ENCODE results near the gene TTC23L.

Gene TTC23L, protein sequence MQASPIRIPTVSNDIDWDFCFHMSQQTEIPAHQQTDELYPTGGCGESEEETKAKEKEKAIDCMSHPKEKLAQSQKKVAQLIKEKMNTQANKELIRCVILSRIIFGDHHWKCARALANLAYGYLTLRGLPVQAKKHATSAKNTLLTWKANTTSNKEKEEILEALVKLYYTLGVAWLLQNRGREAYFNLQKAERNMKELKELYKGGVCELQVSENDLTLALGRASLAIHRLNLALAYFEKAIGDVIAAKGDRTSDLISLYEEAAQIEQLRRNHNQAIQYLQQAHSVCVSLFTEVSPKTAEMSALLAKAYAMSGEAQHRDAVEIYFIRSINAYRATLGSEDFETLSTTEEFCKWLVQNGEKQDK

DNA sequence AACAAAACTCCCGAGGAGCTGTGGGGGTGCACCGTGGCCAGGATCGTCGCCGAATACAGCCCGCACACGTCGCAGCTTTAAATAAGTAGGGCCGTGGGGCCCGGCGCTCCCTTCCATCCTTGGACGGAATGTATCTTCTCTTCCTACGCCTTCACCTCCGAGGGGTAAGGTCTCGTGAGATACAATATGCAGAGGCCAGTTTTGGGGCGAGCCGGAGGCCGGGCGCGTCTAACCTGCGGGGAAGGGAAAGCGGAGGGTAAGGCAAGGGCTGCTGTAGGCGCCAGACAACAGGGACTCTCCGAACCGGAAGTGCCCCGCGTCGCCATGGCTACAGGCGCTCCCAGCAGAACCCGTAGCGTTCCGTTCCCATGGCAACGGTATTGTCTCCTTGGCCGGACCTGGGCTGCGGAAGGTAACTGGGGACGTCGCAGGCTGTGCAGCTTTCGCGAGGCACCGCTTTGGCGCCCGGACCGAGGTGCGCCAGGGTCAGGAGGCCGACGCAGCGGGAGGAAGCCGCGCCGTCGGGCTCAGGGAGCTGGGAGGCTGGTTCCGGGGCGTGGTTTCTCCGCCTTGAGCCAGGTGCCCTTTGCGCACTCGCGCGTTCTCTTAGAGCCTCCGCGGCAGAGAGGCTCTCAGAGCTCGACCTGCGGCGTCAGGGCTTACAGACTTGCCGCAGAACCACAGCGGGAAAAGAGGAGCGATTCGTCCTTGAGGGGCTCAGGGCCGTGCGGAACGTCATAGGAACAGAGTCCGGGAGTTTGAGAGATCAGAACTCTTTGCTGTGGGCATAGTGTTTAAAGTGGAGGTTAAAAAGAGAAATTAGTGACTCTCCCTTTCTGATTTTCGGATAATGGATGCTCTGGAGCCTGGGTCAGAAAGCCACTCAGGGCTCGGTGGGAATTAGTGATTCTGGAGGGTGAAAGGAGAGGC is at the start of gene TTC23L:
TTC23L (plus strand) TSS at position 380 of the 930 bp plus-strand sequence. CDS start 1,508 bp downstream, outside the sequence.
- Histone ChIP-seq H3K4me1 (ENCODE audit: insufficient read depth, low read length) (0 out of 2 replicates have a peak, but pooled peaks cover 4% of the 10 kb centered on the region), H3K9ac (ENCODE audit: low read depth, low read length) (peak within 1 kb of the TSS; percentile 70), H3K9me3 (ENCODE audit: control insufficient read depth, insufficient read depth, low read length) (peaks cover 5% of the 10 kb centered on the region; the same call in 1 of the 2 replicates), H3K36me3 (ENCODE audit: insufficient read depth, low read length) (0 out of 2 replicates have a peak, but pooled peaks cover 3% of the 10 kb centered on the region)

DNA sequence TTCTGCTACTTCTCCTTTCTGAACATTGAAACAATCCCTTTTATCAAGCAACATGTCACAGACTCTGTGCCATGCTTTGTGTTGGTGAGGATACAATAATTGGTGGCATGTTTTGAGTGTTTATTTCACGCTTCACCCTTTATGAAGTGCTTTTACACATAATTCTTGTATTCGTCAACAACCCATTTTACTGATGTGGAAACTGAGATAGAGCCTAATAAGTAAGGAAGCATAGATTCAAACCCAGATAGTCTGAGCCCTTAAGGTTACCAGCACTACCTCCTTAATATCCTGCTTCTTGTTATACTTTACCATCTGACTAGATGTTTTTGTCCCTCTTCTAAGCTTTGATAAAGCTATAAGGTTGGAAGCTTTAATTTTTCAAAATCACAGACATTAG is 49.3 kb upstream of the TTC23L start:
- Histone ChIP-seq H3K4me1 (ENCODE audit: insufficient read depth, low read length) (no peaks in the 10 kb centered on the region), H3K36me3 (ENCODE audit: insufficient read depth, low read length) (no peaks in the 10 kb centered on the region), H3K9me3 (ENCODE audit: control insufficient read depth, insufficient read depth, low read length) (peaks cover 13% of the 10 kb centered on the region), H3K9ac (ENCODE audit: low read depth, low read length) (no peak overlapping the region)

DNA sequence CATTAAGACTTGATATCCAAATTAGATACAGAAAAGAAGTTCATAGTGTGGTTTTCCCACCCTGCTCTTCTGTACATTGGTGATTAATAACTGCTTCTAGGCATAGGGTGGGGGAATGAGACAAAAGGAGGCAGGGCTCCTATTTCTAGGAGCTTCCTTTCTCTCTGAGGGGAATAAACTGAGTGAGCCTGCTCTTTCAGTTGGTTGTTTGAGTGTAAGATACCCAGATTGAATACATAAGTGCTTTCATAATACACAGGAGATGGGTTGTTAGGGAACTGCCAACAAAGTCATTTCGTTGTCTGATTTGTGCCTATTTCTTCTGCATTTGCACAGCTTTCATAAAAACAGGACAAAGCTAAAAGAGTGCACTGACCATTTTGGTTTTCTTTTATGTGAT is 48.9 kb upstream of the TTC23L start:
- H3K36me3 ChIP-seq (ENCODE audit: insufficient read depth, low read length), result no peaks in the 10 kb centered on the region
- no peak overlapping the region for H3K9ac ChIP-seq (ENCODE audit: low read depth, low read length)
- peaks cover 13% of the 10 kb centered on the region for H3K9me3 ChIP-seq (ENCODE audit: control insufficient read depth, insufficient read depth, low read length)
- H3K4me1 ChIP-seq (ENCODE audit: insufficient read depth, low read length), result no peaks in the 10 kb centered on the region

DNA sequence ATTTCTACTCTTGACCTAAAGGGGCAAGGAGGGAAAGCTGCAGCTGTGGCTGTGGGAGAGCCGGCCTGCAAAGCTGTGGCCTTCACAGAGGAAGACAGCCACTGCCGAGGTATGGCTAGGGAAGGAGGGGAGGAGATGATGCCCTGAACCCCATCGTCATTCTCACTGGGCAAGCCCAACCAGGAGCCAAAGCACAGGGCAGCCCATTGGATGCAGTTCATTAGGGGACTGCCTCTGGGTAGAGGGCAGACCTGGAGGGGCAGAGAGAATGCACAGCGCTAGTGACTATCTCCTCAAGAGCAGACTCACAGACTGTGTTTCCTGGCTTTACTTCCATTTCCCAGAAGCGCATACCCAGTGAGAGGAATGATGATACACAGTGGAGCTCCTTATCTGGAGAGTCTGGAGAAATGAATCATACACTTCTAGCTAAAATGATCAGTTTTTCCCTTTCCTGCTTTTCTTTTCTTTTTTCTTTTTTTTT is 47.2 kb upstream of the TTC23L start:
- H3K4me1 ChIP-seq (ENCODE audit: insufficient read depth, low read length), result no peaks in the 10 kb centered on the region
- peaks cover 6% of the 10 kb centered on the region for H3K36me3 ChIP-seq (ENCODE audit: insufficient read depth, low read length)
- H3K9ac ChIP-seq (ENCODE audit: low read depth, low read length), result no peak overlapping the region
- peaks cover 6% of the 10 kb centered on the region for H3K9me3 ChIP-seq (ENCODE audit: control insufficient read depth, insufficient read depth, low read length)

DNA sequence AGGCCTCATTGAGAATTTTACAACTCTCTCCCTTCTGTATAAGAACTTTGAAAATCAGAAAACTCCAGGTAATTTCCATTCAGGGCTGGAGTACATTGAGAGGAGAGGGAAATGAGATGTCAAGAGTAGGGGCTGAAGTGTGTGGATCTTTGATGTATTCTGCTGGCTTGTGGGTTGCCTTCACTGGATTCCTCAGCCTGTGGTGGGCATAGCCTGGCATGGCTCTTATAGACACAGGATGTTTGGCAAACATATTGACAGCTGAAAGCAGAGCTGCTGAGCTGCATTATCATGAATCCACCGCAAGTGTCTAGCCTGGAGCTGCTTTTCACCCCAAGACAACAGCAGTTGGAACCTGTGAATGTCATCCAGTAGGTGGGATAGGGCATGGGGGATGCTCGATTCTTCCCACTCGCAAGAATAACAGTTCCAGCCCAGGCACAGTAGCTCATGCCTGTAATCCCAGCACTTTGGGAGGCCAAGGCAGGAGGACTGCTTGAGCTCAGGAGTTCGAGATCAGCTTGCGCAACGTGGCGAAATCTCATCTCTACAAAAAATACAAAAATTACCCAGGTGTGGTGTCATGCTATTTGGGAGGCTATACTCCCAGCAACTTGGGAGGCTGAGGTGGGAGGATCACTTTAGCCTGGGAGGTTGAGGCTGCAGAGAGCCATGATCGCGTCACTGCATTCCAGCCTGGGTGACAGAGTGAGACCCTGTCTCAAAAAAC is 36.0 kb upstream of the TTC23L start:
- Histone ChIP-seq H3K36me3 (ENCODE audit: insufficient read depth, low read length) (peaks cover 27% of the 10 kb centered on the region), H3K9me3 (ENCODE audit: control insufficient read depth, insufficient read depth, low read length) (no peaks in the 10 kb centered on the region), H3K9ac (ENCODE audit: low read depth, low read length) (no peak overlapping the region), H3K4me1 (ENCODE audit: insufficient read depth, low read length) (no peaks in the 10 kb centered on the region; the same call in 1 of the 2 replicates)

DNA sequence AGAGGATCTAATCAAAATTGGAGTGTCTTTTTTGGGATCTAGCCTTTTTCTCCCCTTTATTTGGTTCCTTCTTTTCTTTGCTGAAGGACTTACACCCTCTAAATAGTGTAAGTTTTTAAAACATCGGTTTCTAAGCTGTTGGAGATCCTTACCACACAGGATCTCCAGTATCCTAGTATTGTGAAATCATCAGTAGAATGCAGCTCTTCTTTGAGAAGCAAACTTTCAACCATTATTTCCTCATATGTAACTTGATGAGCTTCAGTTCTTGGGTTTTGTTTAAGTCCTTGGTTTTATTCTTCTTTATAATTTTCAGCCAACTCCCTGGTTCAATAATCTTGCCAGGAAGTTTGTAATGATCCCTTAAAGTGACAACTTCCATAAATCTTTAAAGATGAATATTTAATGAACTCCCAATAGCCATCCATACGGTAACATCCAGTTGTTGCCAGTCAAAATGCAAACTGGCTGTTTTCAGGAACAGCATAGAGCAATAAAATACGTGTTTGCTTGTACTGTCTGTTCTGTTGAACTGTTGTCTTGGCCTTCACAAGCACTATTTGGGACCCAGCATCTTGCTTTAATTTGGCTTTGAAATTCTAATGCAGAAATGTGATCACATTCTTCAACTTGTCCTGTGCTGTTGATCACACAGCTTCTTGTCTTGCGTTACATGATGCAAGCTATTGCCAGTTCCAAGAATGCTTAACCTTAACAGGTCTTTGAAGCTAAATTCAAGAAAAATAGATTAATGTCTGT is 34.8 kb upstream of the TTC23L start:
- Histone ChIP-seq H3K36me3 (ENCODE audit: insufficient read depth, low read length) (peaks cover 24% of the 10 kb centered on the region), H3K4me1 (ENCODE audit: insufficient read depth, low read length) (no peaks in the 10 kb centered on the region; the same call in 1 of the 2 replicates)

DNA sequence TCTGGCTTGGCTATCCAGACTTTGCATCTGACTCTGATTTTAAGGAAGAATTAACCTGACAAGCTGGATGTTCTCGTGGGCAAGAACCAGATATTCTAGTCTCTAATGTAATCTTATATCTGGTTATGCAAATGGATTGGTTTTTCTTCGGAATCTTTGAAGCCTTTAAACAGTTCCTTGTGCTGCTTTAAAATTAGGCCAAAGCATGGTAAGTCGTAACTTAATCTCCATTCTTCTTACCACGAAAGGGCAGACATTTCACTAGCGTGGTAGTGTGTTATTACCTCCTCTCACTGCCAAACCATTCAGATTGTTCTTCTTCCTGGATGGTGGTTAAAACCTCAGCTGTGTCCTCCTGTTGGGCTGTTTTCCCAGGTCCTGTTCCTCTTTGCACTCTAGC is 34.1 kb upstream of the TTC23L start:
- Histone ChIP-seq H3K4me1 (ENCODE audit: insufficient read depth, low read length) (no peaks in the 10 kb centered on the region; the same call in 1 of the 2 replicates), H3K36me3 (ENCODE audit: insufficient read depth, low read length) (peaks cover 24% of the 10 kb centered on the region), H3K9me3 (ENCODE audit: control insufficient read depth, insufficient read depth, low read length) (no peaks in the 10 kb centered on the region), H3K9ac (ENCODE audit: low read depth, low read length) (no peak overlapping the region)

More for the DNA sequence above, 34.8 kb upstream of the TTC23L start:
- Histone ChIP-seq H3K9ac (ENCODE audit: low read depth, low read length) (no peak overlapping the region), H3K9me3 (ENCODE audit: control insufficient read depth, insufficient read depth, low read length) (no peaks in the 10 kb centered on the region)

DNA sequence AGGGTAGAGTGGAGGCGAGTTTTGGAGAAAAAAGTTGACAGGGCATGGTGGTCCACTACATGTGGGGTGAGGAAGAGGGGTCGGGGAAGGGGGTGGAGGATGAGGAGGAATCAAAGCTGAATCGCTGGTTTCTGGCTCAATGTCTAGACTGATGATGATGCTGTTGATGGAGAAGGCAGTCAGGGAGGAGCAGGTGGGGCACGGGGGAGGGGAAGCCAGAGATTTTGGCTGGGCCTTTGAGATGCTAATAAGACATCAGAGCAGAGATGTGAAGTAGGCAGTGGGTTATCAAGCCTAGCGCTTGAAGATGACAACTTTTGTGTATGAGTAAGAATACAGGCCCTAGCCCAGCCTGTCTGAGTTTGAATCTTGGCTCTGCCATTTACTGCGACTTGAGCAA is 32.4 kb upstream of the TTC23L start:
- H3K9ac ChIP-seq (ENCODE audit: low read depth, low read length), result no peak overlapping the region
- H3K4me1 ChIP-seq (ENCODE audit: insufficient read depth, low read length), result no peaks in the 10 kb centered on the region; the same call in 1 of the 2 replicates
- H3K36me3 ChIP-seq (ENCODE audit: insufficient read depth, low read length), result peaks cover 19% of the 10 kb centered on the region
- no peaks in the 10 kb centered on the region for H3K9me3 ChIP-seq (ENCODE audit: control insufficient read depth, insufficient read depth, low read length)

DNA sequence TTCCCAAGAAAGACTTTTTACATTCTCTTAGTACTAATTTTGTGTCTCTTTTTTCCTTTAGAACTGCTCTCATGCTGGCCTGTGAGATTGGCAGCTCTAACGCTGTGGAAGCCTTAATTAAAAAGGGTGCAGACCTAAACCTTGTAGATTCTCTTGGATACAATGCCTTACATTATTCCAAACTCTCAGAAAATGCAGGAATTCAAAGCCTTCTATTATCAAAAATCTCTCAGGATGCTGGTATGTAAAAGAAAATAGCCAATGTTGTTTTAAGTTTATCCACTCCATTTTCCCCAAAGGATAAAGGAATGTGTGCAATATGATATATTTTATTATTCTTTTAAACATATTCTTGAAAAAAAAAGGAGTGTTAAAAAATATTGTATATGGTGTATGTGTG is 27.3 kb upstream of the TTC23L start:
- Histone ChIP-seq H3K36me3 (ENCODE audit: insufficient read depth, low read length) (peaks cover 3% of the 10 kb centered on the region), H3K9ac (ENCODE audit: low read depth, low read length) (no peak overlapping the region), H3K9me3 (ENCODE audit: control insufficient read depth, insufficient read depth, low read length) (no peaks in the 10 kb centered on the region), H3K4me1 (ENCODE audit: insufficient read depth, low read length) (no peaks in the 10 kb centered on the region)

DNA sequence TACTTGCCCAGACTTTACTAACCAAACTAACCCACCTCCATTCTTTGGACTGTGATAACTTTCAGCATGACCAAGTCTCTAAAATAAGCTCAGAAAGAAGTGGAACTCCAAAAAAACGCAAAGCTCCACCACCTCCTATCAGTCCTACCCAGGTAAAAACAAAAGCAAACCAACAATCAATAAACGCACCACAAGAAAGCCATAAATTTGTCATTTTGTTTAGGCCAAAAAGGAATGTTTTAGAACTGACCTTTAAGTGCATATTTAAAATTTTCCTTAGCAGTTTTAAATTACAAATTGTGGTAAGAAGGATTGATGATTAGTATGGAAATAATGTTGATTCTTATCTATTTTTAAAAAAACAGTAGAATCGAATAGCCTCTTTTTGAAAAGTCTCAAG is 25.5 kb upstream of the TTC23L start:
- peaks cover 3% of the 10 kb centered on the region; the same call in 1 of the 2 replicates for H3K36me3 ChIP-seq (ENCODE audit: insufficient read depth, low read length)

DNA sequence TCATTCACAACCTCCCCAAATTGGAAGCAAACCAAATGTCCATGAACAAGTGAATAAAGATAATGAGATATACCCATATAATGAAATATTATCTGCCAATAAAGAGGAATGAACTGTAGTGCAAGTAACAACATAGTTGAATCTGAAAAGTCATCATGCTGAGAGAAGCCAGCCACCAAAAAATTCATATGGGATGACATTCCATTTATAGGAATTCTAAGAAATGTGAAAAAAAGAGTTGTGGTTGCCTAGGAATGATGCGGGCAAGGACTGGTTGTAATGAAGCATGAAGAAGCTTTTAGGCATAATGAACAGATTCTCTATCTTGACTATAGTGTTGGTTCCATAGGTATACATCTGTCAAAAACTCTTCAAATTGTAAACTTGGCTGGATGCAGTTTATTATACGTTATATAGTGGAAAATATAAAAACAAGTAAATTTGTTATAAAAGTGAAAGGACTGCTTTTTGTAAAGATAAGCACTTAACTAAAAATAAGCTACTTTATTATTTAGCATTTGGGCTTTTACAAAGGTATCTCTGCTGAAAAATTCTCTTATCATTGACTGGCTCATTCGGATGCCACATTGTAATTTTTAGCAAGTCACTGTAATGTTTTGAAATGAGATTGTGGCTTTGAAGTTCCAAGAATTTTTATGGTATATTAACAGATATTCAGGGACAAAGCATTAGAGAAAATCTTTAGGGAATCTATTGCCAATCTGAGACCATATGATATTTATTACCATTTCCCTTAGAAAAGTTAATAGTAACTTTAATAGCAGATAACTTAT is 21.2 kb upstream of the TTC23L start:
- Histone ChIP-seq H3K4me1 (ENCODE audit: insufficient read depth, low read length) (no peaks in the 10 kb centered on the region), H3K9me3 (ENCODE audit: control insufficient read depth, insufficient read depth, low read length) (no peaks in the 10 kb centered on the region), H3K9ac (ENCODE audit: low read depth, low read length) (no peak overlapping the region), H3K36me3 (ENCODE audit: insufficient read depth, low read length) (peaks cover 6% of the 10 kb centered on the region)

More for the DNA sequence above, 25.5 kb upstream of the TTC23L start:
- H3K9ac ChIP-seq (ENCODE audit: low read depth, low read length), result no peak overlapping the region
- no peaks in the 10 kb centered on the region for H3K4me1 ChIP-seq (ENCODE audit: insufficient read depth, low read length)
- no peaks in the 10 kb centered on the region for H3K9me3 ChIP-seq (ENCODE audit: control insufficient read depth, insufficient read depth, low read length)

DNA sequence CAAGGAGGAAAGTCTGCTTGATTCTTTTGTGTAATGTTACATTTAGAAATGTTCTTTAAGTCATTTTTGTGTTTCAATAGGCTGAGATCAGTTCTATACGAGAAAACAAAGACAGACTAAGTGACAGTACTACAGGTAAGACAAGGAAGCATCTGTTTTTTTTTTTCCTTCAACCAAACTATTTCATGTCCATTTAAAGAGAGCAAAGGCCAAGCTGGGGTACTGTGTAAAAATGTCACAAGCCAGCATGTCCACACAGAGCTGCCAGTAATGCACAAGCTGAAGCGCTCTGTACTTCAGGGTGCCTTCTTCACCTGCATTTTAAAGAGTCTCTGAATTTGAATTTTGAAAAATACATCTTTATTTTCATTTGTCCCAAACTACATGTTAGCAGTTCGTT is 20.2 kb upstream of the TTC23L start:
- Histone ChIP-seq H3K9ac (ENCODE audit: low read depth, low read length) (no peak overlapping the region), H3K4me1 (ENCODE audit: insufficient read depth, low read length) (no peaks in the 10 kb centered on the region), H3K36me3 (ENCODE audit: insufficient read depth, low read length) (peaks cover 15% of the 10 kb centered on the region), H3K9me3 (ENCODE audit: control insufficient read depth, insufficient read depth, low read length) (no peaks in the 10 kb centered on the region)

DNA sequence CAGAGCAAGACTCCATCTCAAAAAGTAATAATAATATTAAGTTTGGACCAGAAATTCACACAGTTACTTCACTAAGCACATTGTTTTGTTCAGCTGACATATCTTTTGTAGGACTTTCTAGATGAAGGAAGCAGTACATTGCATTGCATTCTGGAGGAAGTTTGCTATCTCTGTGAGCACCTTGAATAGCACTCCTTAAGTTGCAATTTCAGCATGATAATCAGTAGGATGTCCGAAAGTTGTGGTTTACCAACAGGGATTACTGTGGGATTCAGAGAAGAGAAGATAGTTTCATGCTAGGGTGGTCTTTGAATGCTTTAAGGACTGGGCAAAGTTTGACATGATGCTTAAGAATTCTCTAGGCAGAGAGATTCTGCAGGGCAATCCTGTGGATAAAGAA is 18.4 kb upstream of the TTC23L start:
- no peaks in the 10 kb centered on the region for H3K4me1 ChIP-seq (ENCODE audit: insufficient read depth, low read length)
- H3K36me3 ChIP-seq (ENCODE audit: insufficient read depth, low read length), result peaks cover 28% of the 10 kb centered on the region
- H3K9ac ChIP-seq (ENCODE audit: low read depth, low read length), result no peak overlapping the region
- no peaks in the 10 kb centered on the region for H3K9me3 ChIP-seq (ENCODE audit: control insufficient read depth, insufficient read depth, low read length)
